ENCODE data around the gene MRPS22.

DNA sequence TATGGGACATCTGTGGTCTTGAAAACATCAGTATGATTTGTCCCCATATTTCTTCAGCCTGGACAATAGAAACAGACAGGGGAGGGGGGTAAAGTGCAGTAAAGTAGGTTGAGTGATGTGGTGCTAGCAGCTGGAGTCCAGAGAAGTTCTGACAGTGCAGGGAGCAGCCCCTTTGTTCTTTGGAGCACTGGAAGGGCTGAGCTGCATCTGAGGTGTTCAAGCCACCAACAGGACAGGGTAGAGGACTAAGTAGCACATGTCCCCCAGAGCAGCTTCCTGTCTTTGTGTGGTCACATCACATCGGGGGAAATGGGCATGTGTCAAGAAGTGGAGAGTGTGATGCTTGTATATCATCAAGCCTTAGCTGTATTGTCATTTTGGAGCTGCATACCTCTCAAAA lies 12.1 kb downstream of the MRPS22 start:
- TF ChIP-seq CTCF (conservative IDR thresholded peaks at IDR 0.05): no peak
- no peak for TF ChIP-seq ZFX (IDR thresholded peaks at IDR 0.05)
